KMS-11 (cell line): Measurements from ENCODE around the gene CDH2.

Experiments used
- H2AFZ ChIP-seq: fragments of 200-600 bp; sonication (generic); 2 replicates; pipeline ENCODE4 v1.6.1; 2016; ENCODE audit warnings: antibody characterized with exemption, mixed run types, low read depth
- H3K27ac ChIP-seq: fragments of 200-600 bp; sonication (generic); 2 replicates; pipeline ENCODE4 v1.6.1; 2016; ENCODE audit warnings: mild to moderate bottlenecking, mixed run types
- H3K27me3 ChIP-seq: fragments of 200-600 bp; sonication (generic); 2 replicates; pipeline ENCODE4 v1.6.1; 2017; ENCODE audit warnings: mild to moderate bottlenecking, low read depth, mixed run types, moderate library complexity; ENCODE audit not compliant: insufficient read depth
- H3K36me3 ChIP-seq: fragments of 200-600 bp; sonication (generic); 2 replicates; pipeline ENCODE4 v1.6.1; 2017; ENCODE audit warnings: mild to moderate bottlenecking, mixed run types; ENCODE audit not compliant: insufficient read depth
- H3K4me1 ChIP-seq: fragments of 200-600 bp; sonication (generic); 2 replicates; pipeline ENCODE4 v1.6.1; 2016; ENCODE audit warnings: mild to moderate bottlenecking, low read depth, mixed run types; ENCODE audit not compliant: poor library complexity, severe bottlenecking
- H3K4me2 ChIP-seq: fragments of 200-600 bp; sonication (generic); 2 replicates; pipeline ENCODE4 v1.7.0; 2016; ENCODE audit warnings: mild to moderate bottlenecking, mixed run types
- H3K4me3 ChIP-seq: fragments of 200-600 bp; sonication (generic); IDR thresholded peaks from 2 replicates; pipeline ENCODE4 v1.6.1; 2017; ENCODE audit warnings: low read depth, low read length, mixed read lengths; ENCODE audit not compliant: insufficient read depth
- H3K79me2 ChIP-seq: fragments of 200-600 bp; sonication (generic); 2 replicates; pipeline ENCODE4 v1.6.1; 2016; ENCODE audit warnings: low read depth, mixed run types; ENCODE audit not compliant: insufficient read depth
- H3K9ac ChIP-seq: fragments of 200-600 bp; sonication (generic); 2 replicates; pipeline ENCODE4 v1.6.1; 2016; ENCODE audit warnings: mild to moderate bottlenecking, mixed run types
- H4K20me1 ChIP-seq: fragments of 200-600 bp; sonication (generic); 2 replicates; pipeline ENCODE4 v1.6.1; 2016; ENCODE audit warnings: mild to moderate bottlenecking, mixed run types; ENCODE audit not compliant: insufficient read depth
- CTCF ChIP-seq: fragments of 200-600 bp; sonication (generic); conservative IDR thresholded peaks from 2 replicates; pipeline ENCODE4 v1.6.1; 2017; ENCODE audit warnings: low read depth, mild to moderate bottlenecking, antibody characterized with exemption, low read length, moderate library complexity, mixed read lengths

The CDH2 gene

GRCh38 chr18:28167835-28168349, 9.0 kb downstream of the CDH2 start:
- Histone ChIP-seq H3K4me2 (no peak overlapping the region), H3K79me2 (no peaks in the 10 kb centered on the region), H3K4me3 (no peak overlapping the region), H4K20me1 (no peaks in the 10 kb centered on the region), H3K4me1 (peaks cover 24% of the 10 kb centered on the region), H3K27me3 (no peaks in the 10 kb centered on the region), H3K27ac (no peak overlapping the region), H2AFZ (no peak overlapping the region), H3K36me3 (no peaks in the 10 kb centered on the region), H3K9ac (no peak overlapping the region)
- TF ChIP-seq CTCF = no peak

- Histone ChIP-seq H3K27ac (no peak overlapping the region), H3K4me1 (peaks cover 25% of the 10 kb centered on the region), H3K27me3 (no peaks in the 10 kb centered on the region), H3K4me2 (no peak overlapping the region), H2AFZ (no peak overlapping the region), H3K36me3 (no peaks in the 10 kb centered on the region), H3K79me2 (no peaks in the 10 kb centered on the region), H4K20me1 (no peaks in the 10 kb centered on the region), H3K9ac (no peak overlapping the region), H3K4me3 (no peak overlapping the region)
- no peak for TF ChIP-seq CTCF
Measured at GRCh38 chr18:28164771-28165483, 12.0 kb downstream of the CDH2 start.

GRCh38 chr18:28163201-28163775, 13.6 kb downstream of the CDH2 start:
- Histone ChIP-seq H2AFZ (no peak overlapping the region), H3K36me3 (no peaks in the 10 kb centered on the region), H3K4me3 (no peak overlapping the region), H3K9ac (no peak overlapping the region), H3K4me1 (peaks cover 12% of the 10 kb centered on the region), H3K79me2 (no peaks in the 10 kb centered on the region), H3K4me2 (no peak overlapping the region), H4K20me1 (no peaks in the 10 kb centered on the region), H3K27ac (no peak overlapping the region), H3K27me3 (no peaks in the 10 kb centered on the region)
- TF ChIP-seq CTCF = no peak

GRCh38 chr18:28161608-28162599, 15.0 kb downstream of the CDH2 start:
- no peak overlapping the region for H3K27ac ChIP-seq
- H3K4me2 ChIP-seq = no peak overlapping the region
- no peaks in the 10 kb centered on the region for H3K79me2 ChIP-seq
- H3K27me3 ChIP-seq = no peaks in the 10 kb centered on the region
- no peaks in the 10 kb centered on the region for H4K20me1 ChIP-seq
- TF ChIP-seq CTCF = no peak
- no peak overlapping the region for H3K4me3 ChIP-seq
- H2AFZ ChIP-seq = no peak overlapping the region
- no peak overlapping the region for H3K9ac ChIP-seq
- H3K4me1 ChIP-seq = peaks cover 10% of the 10 kb centered on the region
- no peaks in the 10 kb centered on the region for H3K36me3 ChIP-seq
